ENCODE measurements around the gene POLD1.

The POLD1 gene

DNA sequence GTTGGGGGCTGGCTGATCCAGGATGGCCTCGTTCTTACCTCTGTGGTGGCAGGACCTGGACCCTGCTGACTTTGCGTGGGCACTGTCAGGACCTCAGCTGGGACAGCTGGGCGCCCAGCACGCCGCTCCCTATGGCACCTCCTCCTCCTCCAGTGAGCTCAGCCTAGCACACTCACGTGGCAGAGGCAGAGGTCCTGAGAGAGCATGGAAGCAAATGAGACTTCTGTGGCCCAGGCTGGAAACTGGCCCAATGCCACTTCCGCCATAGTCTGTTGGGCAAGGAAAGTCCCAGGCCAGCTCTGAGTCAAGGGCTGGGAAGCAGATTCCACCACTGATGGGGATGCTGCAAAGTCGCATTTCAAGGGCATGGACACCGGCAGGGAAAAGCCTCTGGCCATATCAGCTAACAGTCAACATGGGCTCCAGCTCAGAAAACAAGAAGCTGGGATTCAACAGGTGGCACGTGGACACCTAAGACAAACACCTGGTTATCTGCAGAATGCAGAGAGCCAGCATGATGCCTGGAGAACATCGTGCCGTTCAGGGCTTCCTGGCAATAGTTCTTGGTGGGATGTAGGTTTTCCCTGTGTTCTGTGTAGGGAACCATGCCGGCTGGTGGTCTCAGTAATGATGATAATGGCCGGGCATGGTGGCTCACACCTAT lies 65.2 kb downstream of the POLD1 start:
- DNase-seq (ENCODE audit: insufficient read length, low spot score) (no peak), FAIRE-seq (no peak)
- TF ChIP-seq, protein P1, sequence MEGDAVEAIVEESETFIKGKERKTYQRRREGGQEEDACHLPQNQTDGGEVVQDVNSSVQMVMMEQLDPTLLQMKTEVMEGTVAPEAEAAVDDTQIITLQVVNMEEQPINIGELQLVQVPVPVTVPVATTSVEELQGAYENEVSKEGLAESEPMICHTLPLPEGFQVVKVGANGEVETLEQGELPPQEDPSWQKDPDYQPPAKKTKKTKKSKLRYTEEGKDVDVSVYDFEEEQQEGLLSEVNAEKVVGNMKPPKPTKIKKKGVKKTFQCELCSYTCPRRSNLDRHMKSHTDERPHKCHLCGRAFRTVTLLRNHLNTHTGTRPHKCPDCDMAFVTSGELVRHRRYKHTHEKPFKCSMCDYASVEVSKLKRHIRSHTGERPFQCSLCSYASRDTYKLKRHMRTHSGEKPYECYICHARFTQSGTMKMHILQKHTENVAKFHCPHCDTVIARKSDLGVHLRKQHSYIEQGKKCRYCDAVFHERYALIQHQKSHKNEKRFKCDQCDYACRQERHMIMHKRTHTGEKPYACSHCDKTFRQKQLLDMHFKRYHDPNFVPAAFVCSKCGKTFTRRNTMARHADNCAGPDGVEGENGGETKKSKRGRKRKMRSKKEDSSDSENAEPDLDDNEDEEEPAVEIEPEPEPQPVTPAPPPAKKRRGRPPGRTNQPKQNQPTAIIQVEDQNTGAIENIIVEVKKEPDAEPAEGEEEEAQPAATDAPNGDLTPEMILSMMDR (IDR thresholded peaks at IDR 0.05; ENCODE audit: insufficient read depth, missing control alignments), result no peak

DNA sequence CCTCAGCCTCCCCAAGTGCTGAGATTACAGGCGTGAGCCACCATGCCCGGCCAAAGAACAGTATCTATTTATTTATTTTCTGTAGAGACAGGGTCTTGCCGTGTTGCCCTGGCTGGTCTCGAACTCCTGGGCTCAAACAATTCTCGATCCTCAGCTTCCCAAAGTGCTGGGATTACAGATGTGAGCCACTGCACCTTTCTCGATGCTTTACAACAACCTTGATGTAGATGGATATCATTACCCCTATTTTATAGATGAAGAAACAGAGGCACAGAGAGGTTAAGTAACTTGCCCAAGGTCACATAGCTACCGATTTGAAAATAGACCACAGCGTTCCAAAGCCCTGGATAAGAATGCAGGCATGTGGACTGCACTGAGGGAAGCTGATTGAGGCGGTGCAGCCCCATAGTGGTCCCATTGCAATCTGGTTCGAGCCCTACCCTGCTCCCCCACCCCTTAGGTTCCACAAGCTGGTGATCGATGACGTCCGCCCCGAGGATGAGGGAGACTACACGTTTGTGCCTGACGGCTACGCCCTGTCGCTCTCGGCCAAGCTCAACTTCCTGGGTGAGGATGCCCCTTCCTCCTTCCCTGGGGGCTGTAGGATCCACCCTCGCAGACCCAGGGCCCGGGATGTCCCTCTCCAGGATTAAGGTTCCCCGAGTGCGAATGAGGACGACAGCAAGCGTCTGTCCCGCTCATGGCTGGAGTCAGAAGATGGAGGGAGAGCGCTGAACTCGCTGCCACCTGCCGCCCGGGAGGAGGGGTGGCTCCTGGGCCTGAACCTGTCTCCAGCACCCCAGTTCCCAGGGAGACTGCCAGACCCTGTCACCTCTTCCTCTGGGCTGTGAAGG lies 66.4 kb downstream of the POLD1 start:
- no peak for DNase-seq (ENCODE audit: insufficient read length, low spot score)
- TF ChIP-seq, protein P1 (IDR thresholded peaks at IDR 0.05; ENCODE audit: insufficient read depth, missing control alignments), result no peak
- FAIRE-seq, result no peak

DNA sequence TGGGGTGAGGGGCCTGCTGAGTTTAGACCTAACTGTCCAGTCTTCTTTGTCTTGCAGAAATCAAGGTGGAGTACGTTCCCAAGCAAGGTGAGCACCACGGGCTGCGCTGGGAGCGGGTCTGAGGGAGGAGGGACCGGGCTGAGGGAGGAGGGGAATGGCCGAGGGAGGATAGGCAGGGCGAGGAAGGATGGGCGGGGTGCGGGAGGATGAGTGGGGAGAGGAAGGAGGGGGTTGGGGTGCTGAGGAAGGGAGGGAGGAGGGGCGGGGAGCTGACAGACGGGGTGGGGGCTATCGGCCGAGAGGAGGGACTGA lies 67.0 kb downstream of the POLD1 start:
- DNase-seq (ENCODE audit: insufficient read length, low spot score) (no peak), FAIRE-seq (no peak)
- TF ChIP-seq, protein P1 (IDR thresholded peaks at IDR 0.05; ENCODE audit: insufficient read depth, missing control alignments), result no peak

DNA sequence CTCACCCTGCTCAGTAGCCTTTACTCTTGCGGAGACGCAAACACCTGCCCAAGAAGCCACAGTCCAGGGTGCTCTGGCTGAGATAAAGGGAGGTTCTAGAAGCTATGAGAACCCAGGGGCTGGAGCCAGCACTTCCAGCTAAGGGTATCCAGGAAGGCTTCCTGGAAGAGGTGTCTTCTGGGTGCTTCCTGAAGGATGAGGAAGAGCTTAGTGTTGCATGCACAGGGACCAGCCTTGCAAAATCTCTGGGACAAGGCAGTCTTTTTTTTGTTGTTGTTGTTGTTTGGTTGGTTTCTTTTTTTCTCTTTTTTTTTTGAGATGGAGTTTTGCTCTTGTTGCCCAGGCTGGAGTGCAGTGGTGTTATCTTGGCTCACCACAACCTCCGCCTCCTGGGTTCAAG lies 69.1 kb downstream of the POLD1 start:
- FAIRE-seq, result no peak
- no peak for DNase-seq (ENCODE audit: insufficient read length, low spot score)
- TF ChIP-seq, protein P1 (IDR thresholded peaks at IDR 0.05; ENCODE audit: insufficient read depth, missing control alignments), result no peak

DNA sequence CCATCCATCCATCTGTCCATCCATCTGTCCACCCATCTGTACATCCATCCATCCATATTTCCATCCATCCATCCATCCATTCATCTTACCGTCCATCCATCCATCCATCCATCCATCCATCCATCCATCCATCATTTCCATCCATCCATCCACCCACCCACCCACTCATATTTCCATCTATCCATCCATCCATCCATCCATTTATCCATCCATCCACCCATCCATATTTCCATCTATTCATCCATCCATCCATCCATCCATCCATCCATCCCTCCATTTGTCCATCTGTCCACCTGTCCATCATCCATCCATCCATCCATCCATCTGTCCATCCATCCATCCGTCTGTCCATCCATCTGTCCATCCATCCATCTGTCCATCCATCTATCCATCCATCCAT lies 71.8 kb downstream of the POLD1 start:
- TF ChIP-seq, protein P1 (IDR thresholded peaks at IDR 0.05; ENCODE audit: insufficient read depth, missing control alignments), result no peak
- no peak for FAIRE-seq

DNA sequence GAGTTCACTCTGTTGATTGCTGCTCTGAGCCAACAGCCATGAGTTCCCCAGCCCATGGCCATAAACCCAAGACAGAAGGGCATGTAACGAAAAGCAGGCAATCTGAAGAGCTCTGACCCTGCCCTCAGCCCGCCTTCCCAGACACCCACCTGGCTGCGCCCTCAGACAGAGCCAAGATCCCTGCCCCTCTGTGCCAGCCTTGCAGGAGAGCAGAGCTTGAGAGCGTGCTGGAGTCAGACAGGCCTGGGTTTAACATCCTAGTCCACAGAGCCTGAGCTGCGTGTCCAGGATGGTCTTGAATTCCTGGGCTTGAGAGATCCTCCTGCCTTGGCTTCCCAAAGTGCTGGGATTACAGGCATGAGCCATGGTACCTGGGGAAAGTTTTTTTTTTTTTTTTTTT lies 73.2 kb downstream of the POLD1 start:
- no peak for DNase-seq (ENCODE audit: insufficient read length, low spot score)
- TF ChIP-seq, protein P1 (IDR thresholded peaks at IDR 0.05; ENCODE audit: insufficient read depth, missing control alignments), result no peak
- no peak for FAIRE-seq

More for the DNA sequence above, 71.8 kb downstream of the POLD1 start:
- DNase-seq (ENCODE audit: insufficient read length, low spot score), result no peak

All from D721Med (cell line).